Transverse colon (tissue), 4 donors: ENCODE measurements around the gene SKAP2.

Experiments used
- EP300 ChIP-seq: sonication (generic); formaldehyde crosslinking; IDR thresholded peaks from one replicate; pipeline ENCODE4 v1.6.1; 2017; ENCODE audit warnings: antibody characterized with exemption, low read depth
- POLR2A ChIP-seq: fragments of 450-650 bp; IDR thresholded peaks from one replicate; pipeline ENCODE4 v1.6.1; 2016; ENCODE audit warnings: antibody characterized with exemption, mild to moderate bottlenecking, moderate library complexity
- POLR2AphosphoS5 ChIP-seq, 3 donors: sonication (generic); formaldehyde crosslinking; IDR thresholded peaks; one replicate each; pipeline ENCODE4 v1.6.1; 2016; ENCODE audit warnings: antibody characterized with exemption in 3 of 3
- TF ChIP-seq, protein P1 (sequence below), 5 experiments: fragments of 200-600 bp in 3 of 5; fragments of 450-650 bp in 2 of 5; sonication (generic) in 3 of 5; IDR thresholded peaks; 1 replicate in 2 of 5; 2 replicates in 3 of 5; pipeline ENCODE4 v1.5.1; 2016 to 2017; ENCODE audit warnings: antibody characterized with exemption in 5 of 5, inconsistent platforms in 3 of 5, mild to moderate bottlenecking in 2 of 5, moderate library complexity in 1 of 5

DNA sequence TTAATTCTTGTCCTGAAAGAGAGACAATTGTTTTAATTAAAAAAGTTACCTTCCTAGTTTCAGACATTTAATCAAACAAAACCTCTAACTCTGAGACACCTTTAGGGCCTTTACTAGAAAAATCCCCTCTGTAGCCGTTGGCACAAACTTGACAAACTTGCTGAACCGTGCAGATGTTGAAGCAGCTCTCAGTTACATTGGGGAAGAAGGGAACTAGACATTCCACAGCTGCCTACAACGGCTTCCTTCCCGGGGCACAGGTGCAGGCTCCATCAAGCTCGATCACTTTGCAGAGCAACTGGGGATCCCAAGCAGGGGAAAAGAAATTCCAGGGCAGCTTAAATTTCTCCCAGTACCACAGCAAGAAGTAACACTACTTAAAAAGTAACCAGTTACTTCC, 141.3 kb downstream of the SKAP2 start:
- TF ChIP-seq, protein P1, sequence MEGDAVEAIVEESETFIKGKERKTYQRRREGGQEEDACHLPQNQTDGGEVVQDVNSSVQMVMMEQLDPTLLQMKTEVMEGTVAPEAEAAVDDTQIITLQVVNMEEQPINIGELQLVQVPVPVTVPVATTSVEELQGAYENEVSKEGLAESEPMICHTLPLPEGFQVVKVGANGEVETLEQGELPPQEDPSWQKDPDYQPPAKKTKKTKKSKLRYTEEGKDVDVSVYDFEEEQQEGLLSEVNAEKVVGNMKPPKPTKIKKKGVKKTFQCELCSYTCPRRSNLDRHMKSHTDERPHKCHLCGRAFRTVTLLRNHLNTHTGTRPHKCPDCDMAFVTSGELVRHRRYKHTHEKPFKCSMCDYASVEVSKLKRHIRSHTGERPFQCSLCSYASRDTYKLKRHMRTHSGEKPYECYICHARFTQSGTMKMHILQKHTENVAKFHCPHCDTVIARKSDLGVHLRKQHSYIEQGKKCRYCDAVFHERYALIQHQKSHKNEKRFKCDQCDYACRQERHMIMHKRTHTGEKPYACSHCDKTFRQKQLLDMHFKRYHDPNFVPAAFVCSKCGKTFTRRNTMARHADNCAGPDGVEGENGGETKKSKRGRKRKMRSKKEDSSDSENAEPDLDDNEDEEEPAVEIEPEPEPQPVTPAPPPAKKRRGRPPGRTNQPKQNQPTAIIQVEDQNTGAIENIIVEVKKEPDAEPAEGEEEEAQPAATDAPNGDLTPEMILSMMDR (IDR thresholded peaks at IDR 0.05): no peak
- TF ChIP-seq POLR2A: no peak
- TF ChIP-seq EP300: no peak
- TF ChIP-seq POLR2AphosphoS5 (IDR thresholded peaks at IDR 0.05): no peak
